ENCODE data around the gene MFN1.

The MFN1 gene

GRCh38 chr3:179347345-179348194 is at the start of gene MFN1:
TSS of gene MFN1 (plus strand) at chr3:179347709. CDS start at chr3:179348852, 1,143 bp downstream.
- TF ChIP-seq ISL1 (CRISPR knock-in tag; IDR thresholded peaks at IDR 0.05) (no peak), POU6F1 (CRISPR knock-in tag; IDR thresholded peaks at IDR 0.05; ENCODE audit: borderline replicate concordance, low read depth) (no peak), ESRRG (CRISPR knock-in tag; IDR thresholded peaks at IDR 0.05) (no peak), ZFP3 (CRISPR knock-in tag; IDR thresholded peaks at IDR 0.05) (no peak), BACH2 (CRISPR knock-in tag; IDR thresholded peaks at IDR 0.05; ENCODE audit: borderline replicate concordance) (no peak), RARB (CRISPR knock-in tag; IDR thresholded peaks at IDR 0.05) (no peak), TCF4 (CRISPR knock-in tag; IDR thresholded peaks at IDR 0.05; ENCODE audit: borderline replicate concordance) (no peak), ZFP30 (CRISPR knock-in tag; IDR thresholded peaks at IDR 0.05) (no peak), ZC3H10 (CRISPR knock-in tag; IDR thresholded peaks at IDR 0.05) (no peak), OSR1 (CRISPR knock-in tag; IDR thresholded peaks at IDR 0.05) (no peak), ARNTL (CRISPR knock-in tag; IDR thresholded peaks at IDR 0.05; ENCODE audit: borderline replicate concordance, low read depth) (no peak), TOX (CRISPR knock-in tag; IDR thresholded peaks at IDR 0.05; ENCODE audit: borderline replicate concordance) (no peak), ZNF70 (CRISPR knock-in tag; IDR thresholded peaks at IDR 0.05) (no peak; the same call in 1 of the 2 replicates), CSDC2 (CRISPR knock-in tag; IDR thresholded peaks at IDR 0.05) (no peak)
- TF ChIP-seq, protein P1, sequence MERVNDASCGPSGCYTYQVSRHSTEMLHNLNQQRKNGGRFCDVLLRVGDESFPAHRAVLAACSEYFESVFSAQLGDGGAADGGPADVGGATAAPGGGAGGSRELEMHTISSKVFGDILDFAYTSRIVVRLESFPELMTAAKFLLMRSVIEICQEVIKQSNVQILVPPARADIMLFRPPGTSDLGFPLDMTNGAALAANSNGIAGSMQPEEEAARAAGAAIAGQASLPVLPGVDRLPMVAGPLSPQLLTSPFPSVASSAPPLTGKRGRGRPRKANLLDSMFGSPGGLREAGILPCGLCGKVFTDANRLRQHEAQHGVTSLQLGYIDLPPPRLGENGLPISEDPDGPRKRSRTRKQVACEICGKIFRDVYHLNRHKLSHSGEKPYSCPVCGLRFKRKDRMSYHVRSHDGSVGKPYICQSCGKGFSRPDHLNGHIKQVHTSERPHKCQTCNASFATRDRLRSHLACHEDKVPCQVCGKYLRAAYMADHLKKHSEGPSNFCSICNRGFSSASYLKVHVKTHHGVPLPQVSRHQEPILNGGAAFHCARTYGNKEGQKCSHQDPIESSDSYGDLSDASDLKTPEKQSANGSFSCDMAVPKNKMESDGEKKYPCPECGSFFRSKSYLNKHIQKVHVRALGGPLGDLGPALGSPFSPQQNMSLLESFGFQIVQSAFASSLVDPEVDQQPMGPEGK (CRISPR knock-in tag; IDR thresholded peaks at IDR 0.05; ENCODE audit: borderline replicate concordance), result no peak
- TF ChIP-seq, protein P2, sequence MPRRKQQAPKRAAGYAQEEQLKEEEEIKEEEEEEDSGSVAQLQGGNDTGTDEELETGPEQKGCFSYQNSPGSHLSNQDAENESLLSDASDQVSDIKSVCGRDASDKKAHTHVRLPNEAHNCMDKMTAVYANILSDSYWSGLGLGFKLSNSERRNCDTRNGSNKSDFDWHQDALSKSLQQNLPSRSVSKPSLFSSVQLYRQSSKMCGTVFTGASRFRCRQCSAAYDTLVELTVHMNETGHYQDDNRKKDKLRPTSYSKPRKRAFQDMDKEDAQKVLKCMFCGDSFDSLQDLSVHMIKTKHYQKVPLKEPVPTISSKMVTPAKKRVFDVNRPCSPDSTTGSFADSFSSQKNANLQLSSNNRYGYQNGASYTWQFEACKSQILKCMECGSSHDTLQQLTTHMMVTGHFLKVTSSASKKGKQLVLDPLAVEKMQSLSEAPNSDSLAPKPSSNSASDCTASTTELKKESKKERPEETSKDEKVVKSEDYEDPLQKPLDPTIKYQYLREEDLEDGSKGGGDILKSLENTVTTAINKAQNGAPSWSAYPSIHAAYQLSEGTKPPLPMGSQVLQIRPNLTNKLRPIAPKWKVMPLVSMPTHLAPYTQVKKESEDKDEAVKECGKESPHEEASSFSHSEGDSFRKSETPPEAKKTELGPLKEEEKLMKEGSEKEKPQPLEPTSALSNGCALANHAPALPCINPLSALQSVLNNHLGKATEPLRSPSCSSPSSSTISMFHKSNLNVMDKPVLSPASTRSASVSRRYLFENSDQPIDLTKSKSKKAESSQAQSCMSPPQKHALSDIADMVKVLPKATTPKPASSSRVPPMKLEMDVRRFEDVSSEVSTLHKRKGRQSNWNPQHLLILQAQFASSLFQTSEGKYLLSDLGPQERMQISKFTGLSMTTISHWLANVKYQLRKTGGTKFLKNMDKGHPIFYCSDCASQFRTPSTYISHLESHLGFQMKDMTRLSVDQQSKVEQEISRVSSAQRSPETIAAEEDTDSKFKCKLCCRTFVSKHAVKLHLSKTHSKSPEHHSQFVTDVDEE (CRISPR knock-in tag; IDR thresholded peaks at IDR 0.05), result no peak
- TF ChIP-seq, protein P3, sequence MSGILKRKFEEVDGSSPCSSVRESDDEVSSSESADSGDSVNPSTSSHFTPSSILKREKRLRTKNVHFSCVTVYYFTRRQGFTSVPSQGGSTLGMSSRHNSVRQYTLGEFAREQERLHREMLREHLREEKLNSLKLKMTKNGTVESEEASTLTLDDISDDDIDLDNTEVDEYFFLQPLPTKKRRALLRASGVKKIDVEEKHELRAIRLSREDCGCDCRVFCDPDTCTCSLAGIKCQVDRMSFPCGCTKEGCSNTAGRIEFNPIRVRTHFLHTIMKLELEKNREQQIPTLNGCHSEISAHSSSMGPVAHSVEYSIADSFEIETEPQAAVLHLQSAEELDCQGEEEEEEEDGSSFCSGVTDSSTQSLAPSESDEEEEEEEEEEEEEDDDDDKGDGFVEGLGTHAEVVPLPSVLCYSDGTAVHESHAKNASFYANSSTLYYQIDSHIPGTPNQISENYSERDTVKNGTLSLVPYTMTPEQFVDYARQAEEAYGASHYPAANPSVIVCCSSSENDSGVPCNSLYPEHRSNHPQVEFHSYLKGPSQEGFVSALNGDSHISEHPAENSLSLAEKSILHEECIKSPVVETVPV (CRISPR knock-in tag; IDR thresholded peaks at IDR 0.05), result no peak
- peak; percentile 98 for ATAC-seq

- ATAC-seq, result no peak
- TF ChIP-seq OSR1 (CRISPR knock-in tag; IDR thresholded peaks at IDR 0.05), result no peak
- no peak for TF ChIP-seq POU6F1 (CRISPR knock-in tag; IDR thresholded peaks at IDR 0.05; ENCODE audit: borderline replicate concordance, low read depth)
- no peak for TF ChIP-seq ZFP3 (CRISPR knock-in tag; IDR thresholded peaks at IDR 0.05)
- no peak for TF ChIP-seq CSDC2 (CRISPR knock-in tag; IDR thresholded peaks at IDR 0.05)
- TF ChIP-seq ZC3H10 (CRISPR knock-in tag; IDR thresholded peaks at IDR 0.05), result no peak
- TF ChIP-seq ZNF8 (CRISPR knock-in tag; IDR thresholded peaks at IDR 0.05), result no peak
Observed at GRCh38 chr3:179297971-179298725, 49.4 kb upstream of the MFN1 start.

All from SK-N-SH treated with all-trans-retinoic acid at 6 μM for 48 hours (cell line).